ENCODE results near the gene CMTM4. TPM values are rescaled to one million over a fixed set of nuclear protein-coding genes. Genes with fewer than 3 reads are reported as not detected.
"Not testable (repeated sequence)": the region's sequence is repeated elsewhere in the genome, so short reads cannot be mapped to it uniquely, and the experiment has no call there.

The CMTM4 gene
- total RNA-seq, 1 experiment from 2014 or later: 35.0 TPM

DNA sequence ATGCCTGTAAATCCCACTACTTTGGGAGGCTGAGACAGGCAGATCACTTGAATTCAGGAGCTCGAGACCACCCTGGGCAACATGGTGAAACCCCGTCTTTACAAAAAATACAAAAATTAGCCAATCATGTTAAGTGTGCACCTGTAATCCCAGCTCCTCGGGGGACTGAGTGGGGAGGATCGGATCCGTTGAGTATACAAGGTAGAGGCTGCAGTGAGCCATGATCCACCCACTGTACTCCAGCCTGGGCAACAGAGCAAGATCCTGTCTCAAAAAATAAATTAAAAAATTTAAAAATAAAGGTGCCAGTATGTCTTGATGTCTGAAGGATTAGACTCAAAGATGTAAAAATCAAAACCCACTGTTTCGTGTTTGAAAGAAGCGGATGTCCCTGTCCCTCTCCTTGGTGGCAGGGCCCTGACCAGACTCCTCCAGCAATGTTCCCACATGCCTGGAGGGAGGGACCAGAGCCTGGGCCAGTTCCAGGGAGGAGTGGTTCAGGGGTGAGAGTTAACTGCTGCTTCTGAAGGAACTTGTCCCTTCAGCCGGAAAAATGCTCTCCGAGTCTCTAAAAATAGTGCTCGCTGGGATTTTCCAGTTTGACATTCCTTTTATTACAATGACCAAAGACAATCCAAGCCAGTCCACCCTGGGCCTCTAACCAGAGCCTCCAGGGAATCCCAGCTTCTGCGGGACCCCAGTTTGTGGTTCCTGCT, 9.4 kb upstream of the CMTM4 start:
- peak; percentile 76 for DNase-seq (ENCODE audit: low spot score)

DNA sequence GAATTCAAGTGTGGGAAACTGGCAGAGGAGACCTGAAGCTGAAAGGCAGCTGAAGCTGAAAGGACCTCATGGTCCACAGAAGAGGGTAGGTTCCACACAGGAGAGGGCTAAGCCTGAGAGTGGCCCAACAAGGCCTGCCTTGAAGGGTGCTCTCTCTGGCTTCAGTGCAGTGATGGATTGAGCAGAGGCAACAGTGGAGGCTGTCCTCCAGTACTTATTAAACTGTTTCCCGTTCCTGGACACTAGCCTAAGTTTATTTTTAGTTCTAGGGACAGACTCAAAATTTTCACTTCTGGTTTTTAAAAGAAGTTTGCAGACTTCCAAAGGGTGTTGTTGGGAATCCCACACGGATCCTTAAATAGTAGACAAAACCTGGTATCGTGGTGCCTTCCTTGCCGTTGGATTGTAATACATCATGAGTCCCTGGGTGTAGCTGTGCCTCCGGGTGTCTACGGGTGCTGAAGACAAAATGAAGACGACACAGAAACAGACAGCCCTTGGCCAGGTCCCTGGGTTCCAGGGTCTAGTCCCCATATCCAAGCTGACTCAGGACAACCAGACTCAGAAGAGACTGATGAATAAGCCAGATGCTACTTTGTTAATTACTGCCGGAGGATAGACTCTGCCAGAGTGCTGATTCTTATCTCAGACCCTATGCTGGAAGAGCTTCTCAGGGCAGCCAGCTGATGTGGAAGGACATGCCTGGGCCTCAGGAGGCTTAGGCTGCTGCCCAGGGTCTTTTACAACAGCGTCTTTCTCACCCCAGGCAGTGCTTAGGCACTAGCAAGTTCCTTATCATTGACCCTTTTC, 7.1 kb upstream of the CMTM4 start:
- DNase-seq (ENCODE audit: low spot score): no peak

DNA sequence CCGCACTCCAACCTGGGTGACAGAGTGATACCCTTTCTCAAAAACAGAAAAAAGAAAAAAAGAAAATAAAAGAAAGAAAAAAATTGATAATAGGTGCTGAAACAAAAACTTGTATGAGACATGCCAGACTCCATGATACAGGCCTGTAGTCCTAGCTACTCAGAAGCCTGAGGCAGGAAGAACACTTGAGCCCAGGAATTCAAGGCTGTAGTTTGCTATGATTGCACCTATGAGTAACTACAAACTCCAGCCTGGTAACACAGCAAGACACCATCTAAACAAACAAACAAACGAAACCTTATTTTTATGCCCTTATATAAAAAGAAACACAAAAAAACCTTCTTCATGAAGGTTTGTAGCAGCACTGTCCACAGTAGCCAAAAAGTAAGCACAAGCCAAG, 5.0 kb upstream of the CMTM4 start:
- no peak for DNase-seq (ENCODE audit: low spot score)

DNA sequence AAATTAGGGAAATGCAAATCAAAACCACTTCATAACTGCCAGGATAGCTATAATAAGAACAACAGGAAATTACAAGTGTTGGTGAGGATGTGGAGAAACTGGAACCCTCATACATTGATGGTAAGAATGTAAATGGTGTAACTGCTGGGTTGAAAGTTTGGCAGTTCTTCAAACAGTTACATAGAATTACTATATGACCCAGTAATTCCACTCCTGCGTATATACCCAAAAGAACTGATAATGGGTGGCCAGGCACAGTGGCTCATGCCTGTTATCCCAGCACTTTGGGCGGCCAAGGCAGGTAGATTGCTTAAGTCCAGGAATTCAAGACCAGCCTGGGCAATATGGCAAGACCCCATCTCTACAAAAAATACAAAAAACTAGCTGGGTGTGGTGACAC, 4.5 kb upstream of the CMTM4 start:
- no peak for DNase-seq (ENCODE audit: low spot score)

DNA sequence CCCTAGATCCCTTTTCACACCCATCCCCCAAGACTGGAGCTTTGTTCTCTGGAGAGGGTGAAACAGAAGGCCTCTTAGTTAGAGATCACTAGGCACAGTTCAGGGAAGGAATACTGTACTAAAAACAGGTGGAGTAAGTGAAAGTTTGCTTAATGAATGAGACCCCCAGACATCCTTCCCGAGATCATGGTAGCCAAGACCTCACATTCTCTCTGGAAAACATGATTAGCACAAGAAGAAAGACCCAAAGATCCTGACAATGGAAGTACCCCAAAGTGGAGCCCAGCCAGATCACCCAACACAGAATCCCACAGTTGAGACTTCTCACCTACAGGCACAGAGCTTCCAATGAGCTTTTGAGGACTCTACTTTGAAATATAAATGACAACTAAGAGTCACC, 3.4 kb upstream of the CMTM4 start:
- DNase-seq (ENCODE audit: low spot score): no peak

DNA sequence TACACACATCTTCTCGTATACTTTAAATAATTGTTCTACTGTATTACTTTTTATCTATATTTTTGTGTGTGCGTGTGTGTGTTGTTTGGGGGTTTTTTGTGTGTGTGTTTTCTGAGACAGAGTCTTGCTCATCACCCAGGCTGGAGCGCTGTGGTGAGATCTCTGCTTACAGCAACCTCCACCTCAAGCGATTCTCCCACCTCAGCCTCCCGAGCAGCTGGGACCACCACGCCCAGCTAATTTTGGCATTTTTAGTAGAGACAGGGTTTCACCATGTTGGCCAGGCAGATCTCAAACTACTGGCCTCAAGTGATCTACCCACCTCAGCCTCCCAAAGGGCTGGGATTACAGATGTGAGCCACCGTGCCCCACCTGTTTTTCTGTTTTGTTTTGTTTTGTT, 1.5 kb upstream of the CMTM4 start:
- no peak for DNase-seq (ENCODE audit: low spot score)

DNA sequence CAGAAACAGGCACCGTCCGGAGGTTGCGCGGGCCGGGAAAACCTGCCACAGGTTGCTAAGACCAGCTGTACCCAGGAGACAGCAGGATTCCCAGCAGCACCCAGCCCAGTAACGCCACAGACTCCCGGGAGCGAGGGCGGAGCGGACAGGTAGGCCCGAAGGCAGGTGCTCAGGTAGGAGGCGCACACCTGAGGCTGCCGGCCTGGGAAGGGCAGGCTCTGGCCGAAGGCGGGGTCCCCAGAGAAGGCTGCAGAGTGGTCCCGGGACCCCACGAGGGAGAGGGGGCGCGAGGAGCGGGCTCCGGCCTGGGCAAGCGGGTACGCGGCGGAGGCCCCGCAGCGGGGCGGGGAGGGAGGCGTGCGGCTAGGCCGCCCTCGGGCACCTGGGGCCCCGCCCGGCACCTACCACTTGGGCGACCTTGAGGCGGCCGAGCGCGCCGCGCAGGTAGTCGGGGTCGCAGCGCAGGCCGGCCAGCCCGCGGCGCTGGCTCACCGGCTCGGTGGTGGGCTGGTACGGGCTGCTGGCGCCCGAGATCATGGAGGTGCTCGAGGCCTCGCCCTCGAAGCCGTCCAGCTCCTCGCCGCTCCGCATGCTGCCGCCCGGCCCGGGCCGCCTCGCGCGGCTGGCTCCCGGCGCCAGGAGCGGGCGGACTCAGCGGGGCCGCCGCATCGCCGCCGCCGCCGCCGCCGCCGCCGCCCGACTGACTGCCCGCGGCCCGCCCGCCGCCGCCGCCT, 441 bp downstream of the CMTM4 start:
- no peak for DNase-seq (ENCODE audit: low spot score)

DNA sequence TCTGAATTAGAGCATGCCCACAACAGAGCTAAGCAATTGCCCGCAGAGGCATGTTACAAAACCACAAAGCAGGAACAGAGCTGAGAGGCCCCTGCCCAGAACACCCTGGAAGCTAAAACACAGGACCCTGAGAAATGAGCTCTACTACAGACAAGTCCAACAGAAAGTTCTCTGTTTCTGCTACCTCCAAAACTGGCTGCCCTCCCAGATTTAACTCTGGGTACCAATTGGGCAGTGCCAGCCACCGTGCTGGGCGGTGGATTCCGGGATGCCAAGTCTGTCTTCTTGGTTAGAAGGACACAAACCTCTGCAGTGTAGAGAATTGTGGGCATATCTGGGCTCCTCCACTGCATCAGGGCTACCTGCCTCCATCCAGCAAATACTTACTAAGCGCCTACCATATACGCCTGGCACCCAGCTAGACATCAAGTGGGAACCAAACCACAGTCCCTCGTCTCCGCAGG, 1.0 kb downstream of the CMTM4 start:
- no peak for DNase-seq (ENCODE audit: low spot score)

DNA sequence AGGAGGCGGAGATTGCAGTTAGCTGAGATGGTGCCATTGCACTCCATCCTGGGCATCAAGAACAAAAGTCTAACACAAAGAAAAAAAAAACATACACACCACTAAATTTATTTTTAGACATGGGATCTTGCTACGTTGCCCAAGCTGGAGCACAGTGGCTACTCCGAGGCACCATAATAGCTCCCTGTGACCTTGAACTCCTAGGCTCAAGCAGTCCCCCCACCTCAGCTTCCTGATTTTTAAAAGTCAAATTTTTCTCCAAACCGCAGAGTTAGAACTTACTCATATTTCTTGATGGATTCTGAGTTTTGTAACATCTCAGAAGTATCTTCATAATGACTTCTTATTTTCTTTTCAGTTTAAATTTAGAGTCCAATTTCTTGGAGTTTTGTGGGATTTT, 3.4 kb downstream of the CMTM4 start:
- no peak for DNase-seq (ENCODE audit: low spot score)

DNA sequence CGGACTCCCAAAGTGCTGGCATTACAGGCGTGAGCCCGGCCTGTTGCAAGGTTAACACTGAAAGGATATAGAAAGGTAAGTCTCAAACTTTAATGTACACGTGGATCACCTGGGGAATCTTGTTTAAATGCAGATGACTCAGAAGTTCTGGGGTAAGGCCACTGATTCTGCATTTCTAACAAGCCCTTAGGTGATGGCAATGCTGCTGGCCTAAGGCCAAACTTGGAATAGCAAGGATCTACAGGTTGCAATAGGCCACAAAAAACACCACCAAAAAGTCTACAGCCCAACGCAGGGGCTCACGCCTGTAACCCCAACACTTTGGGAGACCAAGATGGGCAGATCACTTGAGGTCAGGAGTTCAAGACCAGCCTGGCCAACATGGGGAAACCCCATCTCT, 4.2 kb downstream of the CMTM4 start:
- no peak for DNase-seq (ENCODE audit: low spot score)

DNA sequence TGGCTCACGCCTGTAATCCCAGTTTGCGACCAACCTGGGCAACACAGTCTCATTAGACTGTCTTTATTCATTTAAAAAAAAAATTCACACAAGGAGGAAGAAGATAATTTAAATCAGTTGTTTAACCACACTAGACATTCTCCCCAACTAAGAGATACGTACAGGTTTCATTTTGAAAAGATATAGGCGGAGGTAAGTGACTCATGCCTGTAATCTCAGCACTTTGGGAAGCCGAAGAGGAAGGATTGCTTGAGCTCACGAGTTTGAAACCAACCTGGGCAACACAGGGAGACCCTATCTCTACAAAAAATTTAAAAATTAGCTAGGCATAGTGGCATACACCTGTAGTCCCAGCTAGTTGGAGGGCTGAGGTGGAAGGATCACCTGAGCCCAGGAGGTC, 5.3 kb downstream of the CMTM4 start:
- DNase-seq (ENCODE audit: low spot score): no peak

DNA sequence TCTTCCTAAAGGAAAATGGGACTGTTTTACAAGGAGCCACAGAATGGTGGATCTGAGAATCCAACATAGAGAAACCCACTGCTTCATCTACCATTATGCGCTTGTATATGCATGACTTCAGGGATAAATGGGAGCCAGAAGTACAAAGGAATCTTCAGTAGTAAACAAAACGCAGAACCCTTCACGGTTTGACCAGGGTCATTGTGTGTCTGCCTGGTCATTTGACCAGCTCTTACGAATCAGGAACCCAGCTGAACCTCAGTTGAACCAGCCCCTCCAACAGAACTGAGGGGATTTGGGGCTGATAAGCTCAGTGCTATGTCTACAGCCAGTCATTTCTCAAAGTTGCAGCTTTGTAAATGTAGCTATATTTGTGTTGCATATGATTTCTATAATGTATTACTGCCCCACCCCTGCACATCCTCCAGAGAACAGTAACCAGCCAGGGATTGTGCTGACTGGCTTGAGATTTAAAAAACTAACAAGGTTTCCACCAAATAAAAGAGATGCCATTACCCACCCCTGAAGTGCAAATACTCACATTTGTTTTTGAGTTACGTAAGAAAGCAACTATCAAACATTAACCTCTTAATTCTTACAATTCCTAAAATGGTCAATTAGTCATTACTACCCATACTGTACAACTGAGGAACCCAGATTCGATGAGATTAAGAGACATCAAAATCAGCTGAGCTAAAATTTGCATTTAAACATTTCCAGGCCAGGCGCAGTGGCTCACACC, 6.3 kb downstream of the CMTM4 start:
- no peak for DNase-seq (ENCODE audit: low spot score)

DNA sequence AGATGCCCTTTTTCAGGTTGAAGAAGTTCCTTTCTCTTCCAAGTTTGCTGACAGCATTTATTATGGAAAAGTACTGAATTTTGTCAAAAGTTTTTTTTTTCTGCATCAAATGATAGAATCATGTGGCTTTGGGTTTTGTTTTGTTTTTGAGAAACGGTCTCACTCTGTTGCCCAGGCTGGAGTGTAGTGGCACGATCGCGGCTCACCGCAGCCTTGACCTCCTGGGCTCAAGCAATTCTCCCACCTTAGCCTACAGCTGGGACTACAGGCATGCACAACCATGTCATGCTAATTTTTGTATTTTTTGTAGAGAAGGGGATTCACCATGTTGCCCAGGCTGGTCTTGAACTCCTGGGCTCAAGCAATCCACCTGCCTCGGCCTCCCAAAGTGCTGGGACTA, 7.3 kb downstream of the CMTM4 start:
- no peak for DNase-seq (ENCODE audit: low spot score)

DNA sequence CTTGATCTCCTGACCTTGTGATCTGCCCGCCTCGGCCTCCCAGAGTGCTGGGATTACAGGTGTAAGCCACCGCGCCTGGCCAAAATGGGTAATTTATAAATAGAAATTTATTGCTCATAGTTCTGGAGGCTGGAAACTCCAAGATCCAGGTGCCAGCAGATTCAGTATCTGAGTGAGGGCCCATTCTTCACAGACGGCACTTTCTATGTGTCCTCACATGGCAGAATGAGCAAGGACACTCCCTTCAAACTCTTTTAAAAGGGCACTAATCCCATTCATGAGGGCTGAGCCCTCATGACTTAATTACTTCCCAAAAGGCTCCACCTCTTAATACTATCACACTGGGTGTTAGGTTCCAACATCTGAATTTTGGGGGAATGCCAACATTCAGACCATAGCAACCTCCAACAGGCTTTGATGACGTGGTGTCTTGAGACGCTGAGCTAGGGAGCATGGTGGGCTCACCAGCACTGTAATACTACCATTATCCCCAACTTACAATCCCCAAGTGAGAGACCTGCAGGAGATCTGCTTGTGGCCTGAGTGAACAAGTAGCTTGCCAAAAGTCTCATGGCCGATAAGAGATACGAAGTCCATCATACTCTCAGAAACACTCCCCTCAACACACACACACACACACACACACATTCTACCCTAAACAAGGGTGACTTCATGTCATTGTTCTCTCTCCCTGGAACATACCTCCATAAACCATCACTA, 8.5 kb downstream of the CMTM4 start:
- DNase-seq (ENCODE audit: low spot score): no peak

DNA sequence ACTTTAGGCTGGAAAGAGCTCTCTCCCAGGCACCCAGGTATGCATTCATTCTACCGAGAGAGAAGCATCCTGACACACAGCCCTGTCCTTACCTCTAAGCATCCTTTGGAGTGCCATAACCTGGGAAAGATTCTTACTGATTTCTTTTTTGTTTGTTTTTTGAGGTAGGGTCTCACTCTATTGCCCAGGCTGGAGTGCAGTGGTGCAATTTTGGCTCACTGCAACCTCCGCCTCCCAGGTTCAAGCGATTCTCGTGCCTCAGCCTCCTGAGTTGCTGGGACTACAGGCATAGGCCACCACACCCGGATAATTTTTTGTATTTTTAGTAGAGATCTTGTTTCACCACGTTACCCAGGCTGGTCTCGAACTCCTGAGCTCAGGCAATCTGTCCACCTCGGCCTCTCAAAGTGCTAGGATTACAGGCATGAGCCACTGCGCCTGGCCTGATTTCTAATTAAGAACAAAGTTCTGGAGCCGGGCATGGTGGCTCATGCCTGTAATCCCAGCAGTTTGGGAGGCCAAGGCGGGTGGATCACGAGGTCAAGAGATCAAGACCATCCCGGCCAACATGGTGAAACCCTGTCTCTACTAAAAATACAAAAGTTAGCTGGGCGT, 10.9 kb downstream of the CMTM4 start:
- DNase-seq (ENCODE audit: low spot score): not testable (repeated sequence)

DNA sequence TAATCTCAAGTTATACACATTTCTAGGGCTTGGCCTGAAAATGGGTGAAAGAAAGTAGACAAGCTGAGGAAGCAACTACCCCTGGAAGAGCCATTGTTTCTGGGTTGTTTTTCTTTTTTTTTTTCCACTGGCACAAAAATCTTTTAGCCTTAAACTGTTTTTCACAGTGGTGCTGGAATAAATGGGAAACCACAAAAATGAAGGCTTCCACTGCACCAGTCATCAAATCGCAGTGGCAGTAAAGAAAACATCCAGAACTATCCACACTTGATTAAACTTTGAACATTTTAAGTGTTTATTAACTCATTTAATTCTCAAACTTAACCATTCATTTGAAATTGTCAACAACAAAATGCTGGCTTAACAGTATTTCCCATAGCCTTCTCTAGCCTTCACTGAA, 14.3 kb downstream of the CMTM4 start:
- DNase-seq (ENCODE audit: low spot score): no peak

DNA sequence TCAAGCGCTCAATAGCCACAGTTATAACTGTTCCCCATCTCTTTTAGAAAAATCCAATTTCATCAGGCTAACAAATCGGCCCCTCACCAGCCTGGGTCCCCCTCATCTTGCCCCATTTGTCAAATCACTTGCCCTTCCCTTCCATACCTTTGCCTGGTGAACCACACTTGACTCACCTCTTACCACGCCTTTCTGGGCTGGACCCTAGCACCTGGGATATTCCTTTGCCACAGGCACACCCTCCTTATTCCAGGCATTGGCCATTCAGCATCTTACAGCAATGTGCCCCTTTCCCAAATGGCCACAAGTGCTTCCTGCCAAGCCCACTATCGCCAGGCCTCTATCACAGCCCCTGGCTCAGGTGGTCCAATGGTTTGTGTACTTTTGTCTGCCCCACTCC, 14.9 kb downstream of the CMTM4 start:
- DNase-seq (ENCODE audit: low spot score): no peak

DNA sequence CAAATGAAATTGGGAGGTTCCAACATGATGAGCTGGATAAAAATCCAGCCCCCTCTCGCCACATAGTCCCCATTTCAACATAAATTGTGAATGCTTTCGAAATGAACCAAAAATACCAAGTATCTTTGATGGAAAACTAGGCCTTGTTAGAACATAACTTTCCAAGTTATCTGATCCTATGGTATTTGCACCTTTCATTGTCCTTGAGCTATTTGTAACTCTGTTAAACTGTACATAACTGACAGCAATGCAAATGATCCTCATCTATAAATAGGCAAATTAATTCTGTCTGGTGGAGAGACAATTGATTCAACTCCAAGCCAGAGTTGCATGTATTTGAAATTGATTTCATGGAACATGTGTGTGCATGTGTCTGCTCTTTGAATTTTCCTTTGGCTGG, 18.2 kb downstream of the CMTM4 start:
- no peak for DNase-seq (ENCODE audit: low spot score)

DNA sequence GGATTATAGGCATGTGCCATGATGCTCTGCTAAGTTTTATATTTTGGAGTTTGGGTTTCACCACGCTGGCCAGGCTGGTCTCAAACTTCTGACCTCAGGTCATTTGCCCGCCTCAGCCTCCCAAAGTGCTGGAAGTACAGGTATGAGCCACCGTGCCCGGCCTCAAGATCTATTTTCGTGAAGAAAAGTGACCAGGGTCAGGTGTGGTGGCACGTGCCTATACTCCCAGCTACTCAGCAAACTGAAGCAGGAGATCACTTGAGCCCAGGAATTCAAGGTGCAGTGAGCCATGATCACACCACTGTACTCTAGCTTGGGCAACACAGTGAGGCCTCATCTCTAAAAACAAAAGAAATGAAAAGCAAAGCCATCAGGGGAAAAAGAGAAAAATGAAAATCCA, 18.7 kb downstream of the CMTM4 start:
- no peak for DNase-seq (ENCODE audit: low spot score)

DNA sequence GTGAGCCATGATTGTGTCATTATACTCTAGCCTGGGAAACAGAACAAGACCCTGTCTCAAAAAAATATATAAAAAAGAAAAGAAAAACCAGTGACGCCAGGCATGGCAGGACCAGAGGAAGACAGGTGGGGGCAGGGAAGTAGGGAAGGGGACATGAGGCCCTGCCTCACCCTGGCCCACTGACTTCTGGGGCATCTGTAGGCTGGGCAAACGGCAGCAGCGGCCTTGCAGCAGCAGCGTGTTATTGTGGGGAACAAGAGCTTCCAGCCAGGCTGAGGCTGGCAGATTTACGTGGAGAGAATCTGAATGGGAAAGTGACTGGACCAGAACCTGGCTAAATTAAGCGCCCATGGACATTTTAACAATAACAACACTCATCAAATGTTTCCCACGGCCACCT, 19.4 kb downstream of the CMTM4 start:
- no peak for DNase-seq (ENCODE audit: low spot score)

DNA sequence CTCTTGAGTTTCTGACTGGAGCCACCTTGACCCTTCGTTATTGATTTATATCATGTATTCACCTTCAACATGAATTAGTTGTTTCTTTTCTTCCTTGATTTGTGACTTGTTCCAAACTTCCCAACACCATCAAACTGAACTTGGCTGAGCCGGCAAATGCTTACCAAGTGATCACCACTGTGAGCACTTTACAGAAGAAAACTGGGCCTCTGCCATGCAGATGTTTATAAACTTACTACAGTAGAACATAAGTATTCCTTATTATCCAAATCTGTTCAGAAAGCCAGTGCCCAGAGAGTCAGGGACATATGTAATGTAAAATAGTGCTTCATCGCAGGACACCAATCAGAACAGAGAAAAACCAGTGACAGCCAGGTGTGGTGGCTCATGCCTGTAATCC, 19.9 kb downstream of the CMTM4 start:
- DNase-seq (ENCODE audit: low spot score): no peak

Measured in A172 (cell line).